PFSK-1 (cell line): ENCODE results near the gene SCO1.

Experiments
- FOXP2 ChIP-seq: optimal IDR thresholded peaks from 2 replicates; pipeline ENCODE3; 2011; ENCODE audit warnings: borderline replicate concordance, control low read depth, inconsistent platforms; ENCODE audit not compliant: insufficient read depth; ENCODE audit errors: extremely low read length, extremely low read depth
- POLR2AphosphoS5 ChIP-seq: IDR thresholded peaks from 2 replicates; pipeline ENCODE4 v1.6.1; 2012; ENCODE audit warnings: low read depth, mild to moderate bottlenecking, control low read depth, low read length, moderate library complexity
- SIN3A ChIP-seq: IDR thresholded peaks from 2 replicates; pipeline ENCODE4 v1.6.1; 2012; ENCODE audit warnings: mild to moderate bottlenecking, low read length, moderate library complexity, borderline replicate concordance; ENCODE audit not compliant: insufficient read depth
- TAF1 ChIP-seq: IDR thresholded peaks from 2 replicates; pipeline ENCODE4 v1.6.1; 2012; ENCODE audit warnings: low read length, control low read depth, borderline replicate concordance; ENCODE audit not compliant: insufficient read depth
- TF ChIP-seq, protein P1 (sequence below), 2 experiments: IDR thresholded peaks; 2 replicates each; pipeline versions ENCODE4 v1.6.1 to v1.8.0; 2011 to 2012; ENCODE audit warnings: low read depth in 2 of 2, low read length in 2 of 2, control low read depth in 1 of 2, inconsistent platforms in 1 of 2, mild to moderate bottlenecking in 1 of 2, moderate library complexity in 1 of 2; ENCODE audit not compliant: insufficient read depth in 1 of 2

The SCO1 gene

DNA sequence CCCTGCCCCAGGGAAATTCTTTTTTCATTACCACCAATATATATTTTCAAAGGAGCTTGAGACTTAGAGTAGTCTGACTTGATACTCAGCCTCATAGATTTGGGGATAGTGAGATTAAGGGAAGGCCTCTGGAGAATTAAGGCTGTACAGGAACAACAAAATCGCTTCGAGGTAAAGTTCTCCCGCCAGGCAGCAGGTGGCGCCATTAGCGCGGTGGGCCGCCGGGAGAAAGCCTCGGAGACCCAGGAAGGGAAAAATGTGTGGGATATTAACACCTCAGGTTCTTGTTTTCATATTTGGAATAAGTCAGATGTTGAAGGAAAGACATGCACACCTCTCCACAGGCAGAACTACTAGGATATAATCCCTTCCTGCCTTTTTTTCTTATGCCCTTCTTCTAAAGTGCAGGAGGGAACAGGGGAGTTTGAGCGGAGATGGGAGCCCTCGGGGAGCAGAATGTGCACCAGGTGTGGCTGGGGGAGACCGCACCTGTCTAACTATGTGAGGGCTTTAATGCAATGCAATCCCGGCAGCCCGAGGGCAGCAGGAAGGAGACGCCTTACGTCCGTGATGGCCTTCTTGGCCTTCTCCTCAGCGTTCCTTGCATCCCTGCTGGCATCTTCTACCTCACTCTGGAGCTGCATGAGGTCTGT lies 66.2 kb downstream of the SCO1 start:
- TF ChIP-seq, protein P1, sequence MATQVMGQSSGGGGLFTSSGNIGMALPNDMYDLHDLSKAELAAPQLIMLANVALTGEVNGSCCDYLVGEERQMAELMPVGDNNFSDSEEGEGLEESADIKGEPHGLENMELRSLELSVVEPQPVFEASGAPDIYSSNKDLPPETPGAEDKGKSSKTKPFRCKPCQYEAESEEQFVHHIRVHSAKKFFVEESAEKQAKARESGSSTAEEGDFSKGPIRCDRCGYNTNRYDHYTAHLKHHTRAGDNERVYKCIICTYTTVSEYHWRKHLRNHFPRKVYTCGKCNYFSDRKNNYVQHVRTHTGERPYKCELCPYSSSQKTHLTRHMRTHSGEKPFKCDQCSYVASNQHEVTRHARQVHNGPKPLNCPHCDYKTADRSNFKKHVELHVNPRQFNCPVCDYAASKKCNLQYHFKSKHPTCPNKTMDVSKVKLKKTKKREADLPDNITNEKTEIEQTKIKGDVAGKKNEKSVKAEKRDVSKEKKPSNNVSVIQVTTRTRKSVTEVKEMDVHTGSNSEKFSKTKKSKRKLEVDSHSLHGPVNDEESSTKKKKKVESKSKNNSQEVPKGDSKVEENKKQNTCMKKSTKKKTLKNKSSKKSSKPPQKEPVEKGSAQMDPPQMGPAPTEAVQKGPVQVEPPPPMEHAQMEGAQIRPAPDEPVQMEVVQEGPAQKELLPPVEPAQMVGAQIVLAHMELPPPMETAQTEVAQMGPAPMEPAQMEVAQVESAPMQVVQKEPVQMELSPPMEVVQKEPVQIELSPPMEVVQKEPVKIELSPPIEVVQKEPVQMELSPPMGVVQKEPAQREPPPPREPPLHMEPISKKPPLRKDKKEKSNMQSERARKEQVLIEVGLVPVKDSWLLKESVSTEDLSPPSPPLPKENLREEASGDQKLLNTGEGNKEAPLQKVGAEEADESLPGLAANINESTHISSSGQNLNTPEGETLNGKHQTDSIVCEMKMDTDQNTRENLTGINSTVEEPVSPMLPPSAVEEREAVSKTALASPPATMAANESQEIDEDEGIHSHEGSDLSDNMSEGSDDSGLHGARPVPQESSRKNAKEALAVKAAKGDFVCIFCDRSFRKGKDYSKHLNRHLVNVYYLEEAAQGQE (IDR thresholded peaks at IDR 0.05; ENCODE audit: insufficient read depth in 1 of 2, low read depth in 2 of 2, low read length in 2 of 2): no peak
- TF ChIP-seq FOXP2 (no peak), TAF1 (no peak), SIN3A (no peak), POLR2AphosphoS5 (no peak)

DNA sequence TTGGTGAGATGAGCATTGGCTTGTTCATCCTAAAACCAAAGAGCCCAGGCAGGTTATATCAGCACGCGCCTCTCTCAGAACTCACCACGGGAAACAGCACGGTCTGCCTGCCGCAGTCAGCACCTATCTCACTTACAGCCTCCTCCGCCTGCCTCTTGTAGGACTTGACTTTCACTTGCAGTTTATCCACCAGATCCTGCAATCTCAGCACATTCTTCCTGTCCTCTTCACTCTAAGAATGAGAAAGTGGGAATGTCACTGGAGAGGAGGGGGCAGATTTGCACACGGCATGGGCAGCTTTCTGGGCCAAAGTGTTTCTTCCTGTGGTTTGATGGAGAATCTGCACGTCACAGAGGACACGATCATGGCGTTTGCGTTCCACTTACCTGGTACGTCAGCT lies 67.6 kb downstream of the SCO1 start:
- TF ChIP-seq FOXP2 (no peak), POLR2AphosphoS5 (no peak), SIN3A (no peak), TAF1 (no peak)
- TF ChIP-seq, protein P1 (IDR thresholded peaks at IDR 0.05; ENCODE audit: insufficient read depth in 1 of 2, low read depth in 2 of 2, low read length in 2 of 2): no peak

DNA sequence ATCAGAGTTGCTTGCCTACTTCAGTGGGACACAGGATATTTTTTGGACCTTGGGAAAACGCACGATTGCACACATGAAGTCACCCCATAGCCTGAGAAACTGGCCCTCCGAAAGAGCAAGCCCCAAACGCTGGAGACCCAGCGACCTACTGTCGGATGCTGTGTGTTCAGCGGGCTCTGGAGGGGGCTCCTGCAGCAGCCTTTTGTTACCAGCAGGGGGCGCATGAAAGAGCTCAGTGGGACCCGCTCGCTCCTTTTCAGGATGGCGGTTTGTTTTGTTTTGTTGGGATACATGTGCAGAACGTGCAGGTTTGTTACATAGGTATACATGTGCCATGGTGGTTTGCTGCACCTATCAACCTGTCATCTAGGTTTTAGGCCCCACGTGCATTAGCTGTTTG lies 68.6 kb downstream of the SCO1 start:
- TF ChIP-seq POLR2AphosphoS5 (no peak), SIN3A (no peak), FOXP2 (no peak), TAF1 (no peak)
- TF ChIP-seq, protein P1 (IDR thresholded peaks at IDR 0.05; ENCODE audit: insufficient read depth in 1 of 2, low read depth in 2 of 2, low read length in 2 of 2): no peak

DNA sequence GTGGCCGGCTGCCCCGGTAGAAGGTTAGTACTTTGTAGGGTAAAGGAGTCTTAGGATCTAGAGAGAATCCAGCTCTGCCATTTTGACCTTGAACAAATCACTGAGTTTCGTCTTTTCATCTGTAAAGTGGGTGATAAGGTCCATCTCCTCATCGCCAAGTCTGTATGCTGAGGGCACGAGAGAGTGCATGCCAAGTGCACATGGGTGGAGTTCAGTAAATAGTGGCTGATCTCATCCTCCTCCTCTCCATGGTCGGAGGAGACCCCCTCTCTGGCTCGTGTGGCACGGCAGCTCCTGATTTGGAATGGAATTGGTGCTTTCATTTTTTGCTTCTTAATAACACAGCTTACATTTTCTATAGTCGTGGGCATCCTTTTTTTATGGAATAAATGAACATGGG lies 70.9 kb downstream of the SCO1 start:
- TF ChIP-seq POLR2AphosphoS5 (no peak), FOXP2 (no peak)

DNA sequence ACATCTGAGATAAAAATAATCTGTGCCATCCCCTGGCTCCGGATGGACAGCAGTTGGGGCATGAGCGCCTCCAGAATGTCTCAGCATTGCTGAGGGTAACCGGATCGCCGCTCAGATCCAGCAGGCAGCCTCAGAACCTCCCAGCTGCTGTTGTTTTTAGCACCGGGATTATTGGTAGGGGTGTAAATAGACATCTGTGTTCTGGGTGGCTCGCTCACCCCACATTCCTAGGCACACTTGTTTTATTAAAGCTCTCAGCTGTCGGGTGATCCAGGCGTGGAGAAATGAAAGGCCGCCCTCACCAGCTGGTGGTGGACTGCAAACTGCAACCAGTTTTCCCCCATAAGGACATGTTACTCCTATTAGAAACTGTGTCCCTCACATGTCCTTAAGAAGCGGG lies 72.4 kb downstream of the SCO1 start:
- no peak for TF ChIP-seq POLR2AphosphoS5
- TF ChIP-seq, protein P1 (IDR thresholded peaks at IDR 0.05; ENCODE audit: insufficient read depth in 1 of 2, low read depth in 2 of 2, low read length in 2 of 2): no peak
- TF ChIP-seq FOXP2: no peak
- no peak for TF ChIP-seq SIN3A
- no peak for TF ChIP-seq TAF1
